AG09309 (cell line): Measurements from ENCODE around the gene RPLP2.

Experiments used
- DNase-seq: peaks from one replicate; pipeline ENCODE4 v3.0.0-alpha.2; 2010; ENCODE audit warnings: low read depth
- H3K4me3 ChIP-seq: 2 replicates; pipeline ENCODE4 v1.5.1; 2011; ENCODE audit warnings: mild to moderate bottlenecking, low read depth, low read length, moderate library complexity; ENCODE audit not compliant: control insufficient read depth
- TF ChIP-seq, protein P1 (sequence below): IDR thresholded peaks from 2 replicates; pipeline ENCODE4 v1.5.1; 2011; ENCODE audit warnings: mild to moderate bottlenecking, low read depth, low read length, inconsistent platforms; ENCODE audit not compliant: insufficient read depth, control insufficient read depth; ENCODE audit errors: missing control alignments

Gene RPLP2

DNA sequence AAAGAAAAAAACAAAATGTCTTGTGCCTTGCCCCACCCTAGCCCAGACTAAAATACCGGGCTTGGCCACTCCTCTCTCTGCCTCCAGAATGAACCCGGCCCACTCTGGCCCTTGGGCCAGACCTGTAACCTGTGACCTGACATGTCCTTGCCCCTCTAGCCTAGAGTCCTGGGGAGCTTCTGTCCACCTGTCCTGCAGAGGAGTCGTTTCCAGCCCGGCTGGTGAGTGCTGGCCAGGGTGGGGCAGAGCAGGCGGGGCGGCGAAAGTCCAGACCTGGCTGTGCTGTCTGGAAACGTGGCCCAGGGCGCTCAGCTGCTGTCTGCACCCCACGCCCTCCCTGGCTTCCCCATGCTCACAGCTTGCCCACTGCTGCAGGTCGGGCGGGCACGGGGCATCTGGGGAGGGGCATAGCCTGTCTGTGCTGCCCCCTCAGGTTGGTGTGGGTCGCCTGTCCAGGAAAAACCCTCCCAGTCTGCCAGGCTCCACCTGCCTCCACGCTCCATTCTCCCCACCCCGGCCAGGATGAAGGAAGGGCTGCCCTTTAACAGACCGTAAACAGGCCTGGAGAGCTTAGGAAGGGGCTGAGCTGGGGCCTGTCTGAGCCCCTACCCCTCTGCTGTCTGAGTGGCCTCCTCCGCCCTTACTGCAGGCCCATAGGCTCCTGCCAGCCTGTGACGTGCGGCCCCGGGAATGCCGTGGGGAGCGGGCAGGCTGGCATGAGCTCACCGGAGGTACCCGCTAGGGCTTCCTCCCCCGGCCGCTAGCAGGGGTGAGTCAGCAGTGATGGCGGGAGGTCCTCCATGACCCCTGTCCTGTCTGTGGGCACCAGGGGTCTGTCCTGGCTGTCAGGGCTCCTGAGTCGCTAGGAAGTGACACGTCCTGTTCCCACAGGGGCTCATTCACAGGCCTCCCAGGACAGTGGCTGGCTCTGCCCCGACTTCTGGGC is 24.9 kb downstream of the RPLP2 start:
- peak overlapping the region; percentile 63 for H3K4me3 ChIP-seq
- TF ChIP-seq, protein P1, sequence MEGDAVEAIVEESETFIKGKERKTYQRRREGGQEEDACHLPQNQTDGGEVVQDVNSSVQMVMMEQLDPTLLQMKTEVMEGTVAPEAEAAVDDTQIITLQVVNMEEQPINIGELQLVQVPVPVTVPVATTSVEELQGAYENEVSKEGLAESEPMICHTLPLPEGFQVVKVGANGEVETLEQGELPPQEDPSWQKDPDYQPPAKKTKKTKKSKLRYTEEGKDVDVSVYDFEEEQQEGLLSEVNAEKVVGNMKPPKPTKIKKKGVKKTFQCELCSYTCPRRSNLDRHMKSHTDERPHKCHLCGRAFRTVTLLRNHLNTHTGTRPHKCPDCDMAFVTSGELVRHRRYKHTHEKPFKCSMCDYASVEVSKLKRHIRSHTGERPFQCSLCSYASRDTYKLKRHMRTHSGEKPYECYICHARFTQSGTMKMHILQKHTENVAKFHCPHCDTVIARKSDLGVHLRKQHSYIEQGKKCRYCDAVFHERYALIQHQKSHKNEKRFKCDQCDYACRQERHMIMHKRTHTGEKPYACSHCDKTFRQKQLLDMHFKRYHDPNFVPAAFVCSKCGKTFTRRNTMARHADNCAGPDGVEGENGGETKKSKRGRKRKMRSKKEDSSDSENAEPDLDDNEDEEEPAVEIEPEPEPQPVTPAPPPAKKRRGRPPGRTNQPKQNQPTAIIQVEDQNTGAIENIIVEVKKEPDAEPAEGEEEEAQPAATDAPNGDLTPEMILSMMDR = no peak
- no peak for DNase-seq

DNA sequence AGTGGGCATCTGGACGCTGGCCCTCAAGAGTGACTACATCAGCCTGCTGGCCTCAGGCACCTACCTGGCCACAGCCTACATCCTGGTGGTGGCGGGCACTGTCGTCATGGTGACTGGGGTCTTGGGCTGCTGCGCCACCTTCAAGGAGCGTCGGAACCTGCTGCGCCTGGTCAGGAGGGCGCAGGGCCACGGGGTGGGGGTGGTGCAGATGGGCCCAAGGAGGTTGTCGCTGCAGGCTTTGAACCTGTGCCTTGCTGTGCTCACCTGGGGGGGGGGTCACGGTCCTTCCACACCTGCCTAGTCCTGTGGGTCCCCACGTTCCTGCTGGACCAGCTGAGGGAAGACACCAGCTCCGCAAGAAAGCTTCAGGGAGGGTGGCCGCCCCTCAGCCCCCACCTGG is 26.5 kb downstream of the RPLP2 start:
- no peak for DNase-seq
- H3K4me3 ChIP-seq = no peak overlapping the region
- TF ChIP-seq, protein P1 = no peak

DNA sequence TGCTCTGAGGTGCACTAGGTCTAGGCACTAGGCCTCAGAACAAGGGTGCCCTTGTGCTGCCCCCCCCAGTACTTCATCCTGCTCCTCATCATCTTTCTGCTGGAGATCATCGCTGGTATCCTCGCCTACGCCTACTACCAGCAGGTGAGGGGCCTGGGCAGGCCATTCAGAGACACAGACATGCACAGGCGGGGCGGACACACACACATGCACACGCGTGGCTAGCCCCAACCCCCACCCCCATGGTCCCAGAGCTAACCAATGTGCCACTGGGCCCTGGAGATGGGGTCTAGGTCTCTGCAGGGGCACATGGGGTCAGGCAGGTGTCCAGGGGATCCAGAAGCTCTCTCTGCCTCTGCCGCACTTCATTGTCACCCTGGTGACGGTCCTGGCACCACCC is 26.9 kb downstream of the RPLP2 start:
- no peak for DNase-seq
- H3K4me3 ChIP-seq = no peak overlapping the region
- TF ChIP-seq, protein P1 = no peak

DNA sequence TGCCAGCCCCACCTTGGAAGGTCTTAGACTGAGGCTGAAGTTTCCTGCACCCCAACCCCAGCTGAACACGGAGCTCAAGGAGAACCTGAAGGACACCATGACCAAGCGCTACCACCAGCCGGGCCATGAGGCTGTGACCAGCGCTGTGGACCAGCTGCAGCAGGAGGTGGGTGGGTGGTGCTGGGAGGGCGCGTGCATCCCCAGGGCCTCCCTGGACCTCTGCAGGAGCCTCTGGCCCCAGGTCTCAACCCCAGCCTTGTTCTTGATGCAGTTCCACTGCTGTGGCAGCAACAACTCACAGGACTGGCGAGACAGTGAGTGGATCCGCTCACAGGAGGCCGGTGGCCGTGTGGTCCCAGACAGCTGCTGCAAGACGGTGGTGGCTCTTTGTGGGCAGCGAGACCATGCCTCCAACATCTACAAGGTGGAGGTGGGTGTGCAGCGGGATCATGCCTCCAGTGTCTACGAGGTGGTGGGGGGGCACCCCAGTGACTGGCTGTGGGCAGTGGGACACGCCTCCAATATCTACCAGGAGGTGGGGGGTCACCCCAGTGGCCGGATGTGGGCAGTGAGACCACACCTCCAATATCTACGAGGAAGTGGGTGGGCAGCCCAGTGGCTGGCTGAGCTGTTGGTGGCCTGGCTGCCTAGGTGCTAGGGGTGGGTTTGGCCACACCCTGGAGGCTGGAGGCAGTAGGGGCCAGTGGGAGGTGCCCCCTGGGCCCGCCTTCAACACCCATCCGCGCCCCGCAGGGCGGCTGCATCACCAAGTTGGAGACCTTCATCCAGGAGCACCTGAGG is 27.6 kb downstream of the RPLP2 start:
- TF ChIP-seq, protein P1 = no peak
- no peak for DNase-seq
- no peak overlapping the region for H3K4me3 ChIP-seq

DNA sequence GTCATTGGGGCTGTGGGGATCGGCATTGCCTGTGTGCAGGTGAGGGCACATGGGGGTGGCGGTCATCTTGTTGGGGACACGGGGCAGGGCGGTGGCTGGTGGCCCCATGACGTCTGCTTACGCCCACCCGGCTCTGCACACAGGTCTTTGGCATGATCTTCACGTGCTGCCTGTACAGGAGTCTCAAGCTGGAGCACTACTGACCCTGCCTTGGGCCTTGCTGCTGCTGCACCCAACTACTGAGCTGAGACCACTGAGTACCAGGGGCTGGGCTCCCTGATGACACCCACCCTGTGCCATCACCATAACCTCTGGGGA is 28.2 kb downstream of the RPLP2 start:
- no peak for DNase-seq
- no peak overlapping the region for H3K4me3 ChIP-seq
- TF ChIP-seq, protein P1 = no peak

DNA sequence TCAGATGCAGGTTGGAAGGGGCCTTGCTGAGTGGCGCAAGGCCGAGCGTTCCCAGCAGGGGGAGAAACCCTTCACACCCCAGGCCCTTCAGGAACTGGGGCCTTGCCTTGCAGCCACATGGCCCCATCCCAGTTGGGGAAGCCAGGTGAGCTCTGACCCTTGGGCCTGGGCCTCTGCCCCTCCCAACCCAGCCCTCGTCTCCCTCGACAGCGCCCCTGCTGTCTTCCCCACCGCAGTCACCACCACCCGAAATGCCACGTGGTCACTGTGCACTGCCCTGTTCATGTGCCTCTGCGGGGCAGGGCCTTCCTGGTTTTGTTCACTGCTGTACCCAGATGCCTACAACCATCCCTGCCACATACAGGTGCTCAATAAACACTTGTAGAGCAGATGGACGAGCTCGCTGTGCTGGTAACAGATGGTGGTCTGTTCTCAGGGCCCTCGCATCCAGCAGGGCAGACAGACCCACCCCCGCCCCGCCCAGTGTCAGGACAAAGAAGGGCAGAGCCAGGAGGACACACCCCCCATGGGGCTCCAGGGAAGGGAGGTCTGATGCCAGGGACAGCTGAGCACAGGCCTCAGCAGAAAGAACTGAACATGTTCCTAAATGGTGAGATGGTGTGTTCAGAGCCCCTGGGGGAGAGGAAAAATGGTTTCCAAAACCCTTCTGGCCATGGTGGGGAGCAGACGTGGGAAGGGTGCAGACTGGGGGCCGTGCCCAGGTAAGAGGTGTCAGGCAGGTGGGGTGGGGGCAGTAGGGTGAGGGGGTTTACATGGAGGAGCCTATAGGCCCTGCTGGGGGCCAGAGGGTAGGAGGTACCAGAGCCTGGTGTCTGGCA is 28.9 kb downstream of the RPLP2 start:
- TF ChIP-seq, protein P1 = peak; percentile 33
- DNase-seq = no peak
- no peak overlapping the region for H3K4me3 ChIP-seq
